Activated CD4-positive, alpha-beta T cell treated with anti-CD3 and anti-CD28 coated beads for 4 hours (primary cell): ENCODE data around the gene GULP1.
"Not testable (repeated sequence)": the region's sequence is repeated elsewhere in the genome, so short reads cannot be mapped to it uniquely, and the experiment has no call there.

Source experiments
- DNase-seq, 2 donors: peaks; one replicate each; pipeline ENCODE4 v3.0.0-alpha.2; 2020

GULP1 gene

GRCh38 chr2:188492751-188493150, 201.1 kb downstream of the GULP1 start:
- DNase-seq: no peak

DNA sequence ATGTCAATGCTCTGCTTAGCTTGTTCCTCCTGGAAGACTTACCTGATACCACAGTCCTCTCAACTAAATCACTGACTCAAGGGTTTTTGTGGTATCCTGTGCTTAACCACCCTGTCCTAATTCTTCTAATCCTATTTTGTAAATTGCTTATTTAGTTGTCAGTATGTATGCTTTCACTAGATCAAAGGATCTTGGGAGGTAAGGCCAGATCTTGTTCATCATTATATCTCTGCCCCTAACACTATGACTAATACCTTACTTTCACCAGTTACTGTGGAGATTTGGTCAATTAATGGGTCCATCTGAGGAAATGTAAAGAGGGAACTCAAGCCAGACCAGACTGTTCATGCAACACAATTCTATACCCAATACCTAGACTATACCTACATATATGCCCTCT, 203.2 kb downstream of the GULP1 start:
- no peak for DNase-seq

DNA sequence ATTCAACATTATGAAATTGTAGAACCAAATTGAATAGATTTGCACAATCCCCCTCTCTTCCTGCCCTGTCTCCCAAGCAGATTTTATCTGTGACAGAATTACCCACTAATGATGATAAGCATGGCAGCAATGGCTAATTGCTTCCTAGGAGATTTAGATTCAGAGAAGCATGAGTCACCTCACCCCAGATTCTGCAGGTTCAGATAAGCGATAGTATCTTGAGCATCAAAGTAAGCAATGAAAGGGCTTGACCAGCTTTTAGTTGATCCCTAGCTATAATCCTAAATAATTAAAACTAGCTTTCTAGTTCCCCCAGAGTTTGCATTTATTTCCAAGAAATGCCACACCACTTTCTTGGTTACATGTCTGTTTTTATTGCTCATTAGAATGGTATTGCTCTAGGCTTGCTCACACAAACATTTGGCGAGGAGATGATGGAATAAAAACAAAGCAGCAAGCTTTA, 204.3 kb downstream of the GULP1 start:
- DNase-seq: no peak

- no peak for DNase-seq
Measured at GRCh38 chr2:188497726-188498125, 206.1 kb downstream of the GULP1 start.

DNA sequence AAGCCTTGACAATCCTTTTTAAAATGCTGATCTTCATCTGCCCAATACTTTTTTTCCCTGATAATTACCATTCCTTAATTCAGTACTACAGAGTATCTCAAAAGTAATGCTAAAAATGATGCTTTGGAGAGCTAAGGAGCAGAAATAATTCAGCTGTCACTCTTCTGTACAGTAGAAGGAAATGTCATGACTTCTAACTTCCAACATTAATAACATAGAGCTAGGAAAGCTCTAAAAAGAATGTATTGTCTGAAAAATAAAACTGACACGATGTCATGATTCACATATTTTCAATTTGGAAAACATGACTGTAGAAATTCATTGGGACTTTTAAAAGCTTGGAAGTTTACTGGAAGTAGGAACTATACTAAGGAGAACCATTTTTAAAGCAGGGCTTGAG, 212.3 kb downstream of the GULP1 start:
- DNase-seq: no peak

- no peak for DNase-seq
Measured at GRCh38 chr2:188506843-188507242, 215.2 kb downstream of the GULP1 start.

DNA sequence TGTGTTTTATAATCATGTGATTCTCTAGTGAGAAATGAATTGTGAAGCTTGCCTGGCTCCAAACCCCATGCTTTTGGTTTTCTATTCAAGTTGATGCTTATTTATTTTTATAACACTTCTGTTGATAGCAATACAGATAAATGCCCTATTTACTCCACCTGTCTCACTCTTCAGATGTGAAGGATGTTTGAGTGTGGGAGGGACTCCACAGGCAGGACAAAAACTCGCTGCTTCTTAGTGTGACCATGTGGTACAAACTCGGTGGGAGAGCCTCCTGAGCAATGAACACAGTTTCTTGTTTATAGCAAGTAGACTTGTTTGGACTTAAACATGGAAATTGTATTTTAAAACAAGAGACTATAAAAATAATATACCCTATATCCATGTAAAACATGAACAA, 219.7 kb downstream of the GULP1 start:
- no peak for DNase-seq

GRCh38 chr2:188512456-188512855, 220.8 kb downstream of the GULP1 start:
- DNase-seq: no peak

- no peak for DNase-seq
Measured at GRCh38 chr2:188515918-188516317, 224.2 kb downstream of the GULP1 start.

GRCh38 chr2:188517549-188518215, 226.0 kb downstream of the GULP1 start:
- no peak for DNase-seq

DNA sequence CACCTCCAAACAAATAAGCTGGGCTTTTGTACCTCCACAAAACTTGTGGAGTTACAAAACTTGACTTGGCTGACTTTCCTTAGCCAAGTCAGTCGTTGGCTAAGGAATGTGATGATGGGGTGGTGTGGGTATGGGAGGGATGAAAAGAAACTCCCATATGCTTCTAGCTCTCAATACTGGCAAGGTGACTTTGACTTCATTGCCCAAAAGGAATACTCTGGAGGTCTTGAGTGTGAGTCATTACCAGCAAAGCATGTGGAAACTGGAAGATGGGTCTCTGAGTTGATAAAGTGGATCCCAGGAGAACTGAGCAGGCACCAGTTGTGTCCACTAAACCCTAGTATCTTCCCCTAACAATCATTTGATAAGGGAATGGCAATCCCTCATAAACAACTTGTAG, 226.7 kb downstream of the GULP1 start:
- no peak for DNase-seq

GRCh38 chr2:188519136-188519535, 227.5 kb downstream of the GULP1 start:
- no peak for DNase-seq

DNA sequence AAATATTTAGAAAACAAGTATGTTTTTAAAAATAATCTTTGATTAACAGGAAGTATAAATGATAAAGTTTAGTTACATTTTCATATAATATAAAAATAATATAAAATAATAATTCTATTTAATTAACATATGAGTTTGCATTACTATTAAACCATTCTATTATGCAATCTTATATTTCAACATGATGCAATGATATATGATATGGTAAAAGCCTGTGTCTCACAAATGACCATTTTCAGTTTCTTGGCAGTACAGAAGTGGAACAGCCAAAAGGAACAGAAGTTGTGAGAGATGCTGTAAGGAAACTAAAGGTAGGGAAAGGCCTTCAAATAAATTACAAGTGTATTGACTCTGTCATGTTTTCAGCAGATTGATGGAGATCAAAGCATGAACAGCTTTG, 230.8 kb downstream of the GULP1 start:
- DNase-seq: no peak

- no peak for DNase-seq
Measured at GRCh38 chr2:188523919-188524318, 232.2 kb downstream of the GULP1 start.

GRCh38 chr2:188524519-188525113, 232.9 kb downstream of the GULP1 start:
- DNase-seq: peak in 1 of 2 donors; percentile 1

DNA sequence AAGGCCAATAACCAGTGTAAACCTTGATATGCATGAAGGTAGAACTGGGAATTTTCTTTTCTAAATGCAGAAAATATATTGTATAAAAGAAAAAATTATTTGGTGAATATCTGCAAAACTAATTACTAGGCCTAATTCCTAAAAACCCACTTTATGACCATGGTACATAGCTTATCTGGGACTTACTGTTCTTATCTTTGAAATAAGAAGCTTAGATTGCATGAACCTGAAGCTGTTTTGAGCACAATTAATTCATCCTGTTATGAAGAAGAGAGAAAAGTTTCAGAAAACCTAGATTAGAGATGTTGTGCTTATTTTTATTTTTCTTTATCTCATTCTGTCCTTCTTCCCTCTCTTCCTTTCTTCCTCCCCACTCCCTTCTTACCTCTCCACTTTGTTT, 235.0 kb downstream of the GULP1 start:
- no peak for DNase-seq

DNA sequence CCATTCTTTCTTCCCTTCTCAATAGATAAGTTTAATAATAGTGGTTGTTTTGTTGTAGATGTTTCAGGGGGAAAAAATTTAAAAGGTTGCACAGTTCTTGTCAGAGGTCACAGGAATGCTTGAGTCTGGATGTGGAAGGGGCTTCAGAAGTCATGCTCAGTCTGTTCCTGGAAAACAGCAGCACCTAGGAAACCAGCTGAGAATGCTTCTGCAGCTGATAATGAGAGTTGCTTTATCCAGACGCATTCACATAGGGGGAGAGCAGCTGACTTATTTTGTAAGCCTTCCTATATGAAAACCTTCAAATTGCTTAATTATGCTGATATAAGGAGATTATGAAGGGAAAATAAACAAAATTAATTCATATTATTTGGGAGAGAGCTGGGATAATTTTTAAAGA, 235.5 kb downstream of the GULP1 start:
- DNase-seq: no peak

DNA sequence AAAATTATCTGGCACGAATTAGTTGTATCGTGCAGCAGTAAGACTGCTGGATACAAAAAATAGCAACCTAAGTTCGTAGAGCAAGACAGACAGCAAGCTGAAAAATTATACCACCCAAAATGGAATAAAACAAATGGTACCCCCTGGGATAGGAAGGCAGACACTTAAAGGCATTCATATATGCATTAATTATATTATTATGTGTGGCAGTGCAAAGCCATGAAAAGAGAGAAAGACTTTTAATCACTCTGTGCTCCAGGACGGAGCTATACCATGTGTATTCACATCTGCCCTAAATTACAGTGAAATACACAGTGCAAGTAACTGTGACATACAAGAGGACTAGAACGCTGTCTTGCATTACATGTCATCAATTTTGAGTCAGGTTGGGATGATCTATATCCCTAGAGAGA, 235.9 kb downstream of the GULP1 start:
- DNase-seq: no peak

DNA sequence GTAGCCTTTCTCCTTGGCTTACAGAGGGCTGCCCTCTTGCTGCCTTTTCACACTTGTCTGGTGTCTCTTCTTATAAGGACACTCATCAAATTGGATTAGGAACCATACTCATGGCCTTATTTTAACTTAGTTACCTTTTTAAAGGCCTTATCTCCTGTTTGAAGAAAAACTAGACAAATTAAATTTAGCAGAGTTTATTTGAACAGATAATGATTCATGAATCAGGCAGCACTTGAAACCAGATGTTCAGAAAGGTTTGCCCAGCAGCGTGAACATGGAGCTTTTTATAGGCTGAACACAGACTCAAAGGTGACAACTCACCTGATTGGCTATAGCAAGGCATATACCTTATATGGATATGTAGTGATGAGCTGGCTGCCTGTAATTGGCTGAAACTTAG, 238.0 kb downstream of the GULP1 start:
- DNase-seq: no peak

DNA sequence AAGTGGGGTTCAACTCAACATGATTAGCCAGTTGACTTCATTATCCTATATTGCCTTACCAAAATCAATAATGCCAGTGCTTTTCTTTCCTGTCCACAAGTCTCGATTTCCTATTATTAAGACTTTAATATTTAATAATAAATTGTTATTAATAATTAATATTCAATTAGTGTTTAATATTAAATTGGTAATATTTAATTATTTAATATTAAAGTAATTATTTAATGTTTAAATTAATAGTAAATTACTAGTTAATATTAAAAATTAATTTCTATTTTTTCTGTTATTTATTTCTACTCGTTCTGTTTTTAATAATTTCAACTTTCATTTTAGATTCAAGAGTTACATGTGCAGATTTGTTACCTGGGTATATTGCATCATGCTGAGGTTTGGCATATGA, 243.2 kb downstream of the GULP1 start:
- no peak for DNase-seq

GRCh38 chr2:188551671-188552070, 260.0 kb downstream of the GULP1 start:
- DNase-seq: no peak

GRCh38 chr2:188557081-188557480, 265.4 kb downstream of the GULP1 start:
- no peak for DNase-seq

DNA sequence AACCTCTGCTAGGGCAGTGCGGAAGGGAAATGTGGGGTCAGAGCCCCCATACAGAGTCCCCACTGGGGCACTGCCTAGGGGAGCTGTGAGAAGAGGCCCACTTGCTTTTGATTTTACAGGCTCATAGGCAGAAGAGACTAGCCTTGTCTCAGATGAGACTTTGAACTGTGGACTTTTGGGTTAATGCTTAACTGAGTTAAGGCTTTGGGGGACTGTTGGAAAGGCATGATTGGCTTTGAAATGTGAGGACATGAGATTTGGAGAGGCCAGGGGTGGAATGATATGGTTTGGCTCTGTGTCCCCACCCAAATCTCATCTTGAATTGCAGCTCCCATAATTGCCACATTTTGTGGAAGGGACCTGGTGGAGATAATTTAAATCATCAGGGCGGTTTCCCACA, 267.8 kb downstream of the GULP1 start:
- not testable (repeated sequence) for DNase-seq

DNA sequence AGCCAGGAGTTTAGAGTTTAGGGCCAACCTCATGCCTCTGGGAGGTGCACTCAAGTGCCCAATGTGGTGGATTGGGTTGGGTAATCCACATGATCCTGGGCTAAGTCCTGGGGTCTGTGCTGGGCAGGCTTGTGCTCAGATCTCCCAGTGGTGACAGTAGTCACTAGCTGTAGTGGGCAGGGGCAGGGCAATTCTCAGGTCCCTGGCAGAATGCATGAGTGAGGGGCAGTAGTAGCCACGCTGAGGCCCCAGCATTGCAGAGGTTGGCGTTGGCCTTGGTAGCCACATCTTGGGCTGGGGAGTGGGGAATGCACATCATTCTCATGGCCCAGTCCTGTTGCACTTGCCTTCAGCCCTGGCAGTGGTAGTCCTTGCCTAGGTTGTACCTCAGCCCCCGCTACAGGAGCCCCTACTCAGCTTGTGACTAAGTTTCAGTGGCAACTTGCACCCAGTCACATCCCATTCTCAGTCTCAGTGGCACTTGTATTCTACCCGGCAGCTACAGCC, 269.9 kb downstream of the GULP1 start:
- no peak for DNase-seq
